SK-N-SH treated with all-trans-retinoic acid at 6 μM for 48 hours (cell line): ENCODE measurements around the gene OTOF.

Source experiments
- ARNTL ChIP-seq: fragments of 450-650 bp; formaldehyde crosslinking; IDR thresholded peaks from 2 replicates; pipeline ENCODE4 v1.5.0; 2020; ENCODE audit warnings: low read depth, mild to moderate bottlenecking, moderate library complexity, borderline replicate concordance
- PPARA ChIP-seq: fragments of 250-450 bp; sonication (Bioruptor Pico); IDR thresholded peaks from 2 replicates; pipeline ENCODE4 v1.5.0; 2020; ENCODE audit warnings: mild to moderate bottlenecking, borderline replicate concordance
- TCF4 ChIP-seq: fragments of 250-450 bp; sonication (Bioruptor Pico); IDR thresholded peaks from 2 replicates; pipeline ENCODE4 v1.8.0; 2021; ENCODE audit warnings: mild to moderate bottlenecking, moderate library complexity, borderline replicate concordance
- ZFP30 ChIP-seq: fragments of 450-650 bp; formaldehyde crosslinking; IDR thresholded peaks from 2 replicates; pipeline ENCODE4 v1.5.0; 2022; ENCODE audit warnings: mild to moderate bottlenecking, moderate library complexity
- ZNF565 ChIP-seq: fragments of 450-650 bp; formaldehyde crosslinking; conservative IDR thresholded peaks from 2 replicates; pipeline ENCODE4 v1.5.0; 2020; ENCODE audit warnings: low read depth, mild to moderate bottlenecking, moderate library complexity

- TF ChIP-seq ZFP30 = no peak
- no peak for TF ChIP-seq PPARA (CRISPR knock-in tag)
- TF ChIP-seq TCF4 (CRISPR knock-in tag) = no peak
- no peak for TF ChIP-seq ZNF565 (CRISPR knock-in tag)
- TF ChIP-seq ARNTL (CRISPR knock-in tag) = no peak
Measured at GRCh38 chr2:26449278-26450030, 28.5 kb downstream of the OTOF start.
